ENCODE results near the gene TBCD.

DNA sequence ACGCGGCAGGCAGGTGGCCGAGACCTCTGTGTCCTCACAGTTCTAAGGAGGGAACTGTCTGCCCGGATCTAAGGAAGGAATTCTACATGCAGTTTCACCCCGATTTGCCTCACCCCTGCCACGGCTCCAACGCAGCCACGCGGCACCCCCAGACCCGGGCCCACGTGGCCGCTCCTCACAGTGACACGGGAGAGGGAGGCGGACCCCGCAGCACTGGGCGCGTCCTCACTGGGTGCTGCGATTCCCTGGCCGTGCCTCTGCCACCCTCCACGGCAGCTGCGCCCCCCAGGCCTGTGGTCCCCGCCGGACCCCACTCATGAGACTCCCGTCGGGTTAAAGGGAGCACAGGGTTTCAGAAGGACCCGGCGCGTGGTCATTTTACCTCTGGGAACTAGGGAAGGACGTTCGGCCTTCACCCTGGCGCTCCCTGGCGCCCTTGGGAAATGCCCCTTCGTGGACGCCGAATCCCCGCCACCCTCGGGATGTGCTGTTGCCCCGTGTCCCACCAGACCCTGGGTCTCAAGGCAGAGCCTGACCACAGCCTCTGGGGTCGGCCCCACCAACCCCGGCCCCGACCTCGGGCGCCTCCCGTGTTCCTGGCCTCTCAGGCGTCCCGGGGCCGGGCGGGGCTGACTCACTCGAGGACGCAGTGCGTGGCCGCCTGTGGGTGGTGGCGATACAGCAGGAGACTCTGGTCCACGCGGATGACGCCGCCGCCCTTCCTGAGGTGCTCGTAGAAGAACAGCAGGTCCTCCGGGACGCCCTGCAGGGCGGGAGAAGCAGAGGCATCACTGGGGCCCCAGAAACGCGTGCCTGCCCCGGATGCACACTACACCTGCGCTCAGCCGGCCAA is 208.8 kb downstream of the TBCD start:
- TF ChIP-seq, protein P1, sequence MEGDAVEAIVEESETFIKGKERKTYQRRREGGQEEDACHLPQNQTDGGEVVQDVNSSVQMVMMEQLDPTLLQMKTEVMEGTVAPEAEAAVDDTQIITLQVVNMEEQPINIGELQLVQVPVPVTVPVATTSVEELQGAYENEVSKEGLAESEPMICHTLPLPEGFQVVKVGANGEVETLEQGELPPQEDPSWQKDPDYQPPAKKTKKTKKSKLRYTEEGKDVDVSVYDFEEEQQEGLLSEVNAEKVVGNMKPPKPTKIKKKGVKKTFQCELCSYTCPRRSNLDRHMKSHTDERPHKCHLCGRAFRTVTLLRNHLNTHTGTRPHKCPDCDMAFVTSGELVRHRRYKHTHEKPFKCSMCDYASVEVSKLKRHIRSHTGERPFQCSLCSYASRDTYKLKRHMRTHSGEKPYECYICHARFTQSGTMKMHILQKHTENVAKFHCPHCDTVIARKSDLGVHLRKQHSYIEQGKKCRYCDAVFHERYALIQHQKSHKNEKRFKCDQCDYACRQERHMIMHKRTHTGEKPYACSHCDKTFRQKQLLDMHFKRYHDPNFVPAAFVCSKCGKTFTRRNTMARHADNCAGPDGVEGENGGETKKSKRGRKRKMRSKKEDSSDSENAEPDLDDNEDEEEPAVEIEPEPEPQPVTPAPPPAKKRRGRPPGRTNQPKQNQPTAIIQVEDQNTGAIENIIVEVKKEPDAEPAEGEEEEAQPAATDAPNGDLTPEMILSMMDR (IDR thresholded peaks at IDR 0.05; ENCODE audit: insufficient read depth, low read length, poor library complexity, severe bottlenecking): no peak
- no peak for TF ChIP-seq EZH2phosphoT487 (conservative IDR thresholded peaks at IDR 0.05; ENCODE audit: low read length)
